Nephron progenitor cell (in vitro differentiated cells): ENCODE measurements around the gene MDK.
"Not testable (repeated sequence)": the region's sequence is repeated elsewhere in the genome, so short reads cannot be mapped to it uniquely, and the experiment has no call there.

Experiments used
- DNase-seq: peaks from one replicate; pipeline ENCODE4 v3.0.0; 2021
- H3K27ac Mint-ChIP-seq: 2 replicates; pipeline ENCODE4 v1.8.0; 2021; ENCODE audit warnings: mild to moderate bottlenecking, moderate library complexity, mixed read lengths
- H3K27me3 Mint-ChIP-seq: 2 replicates; pipeline ENCODE4 v1.8.0; 2021; ENCODE audit warnings: mild to moderate bottlenecking, low read depth, mixed read lengths; ENCODE audit not compliant: poor library complexity
- H3K36me3 Mint-ChIP-seq: 2 replicates; pipeline ENCODE4 v1.8.0; 2021; ENCODE audit warnings: low read depth, mixed read lengths
- H3K4me1 Mint-ChIP-seq: 2 replicates; pipeline ENCODE4 v1.8.0; 2021; ENCODE audit warnings: mixed read lengths
- H3K4me3 Mint-ChIP-seq: 2 replicates; pipeline ENCODE4 v1.8.0; 2021; ENCODE audit warnings: mild to moderate bottlenecking, moderate library complexity, mixed read lengths
- H3K9me3 Mint-ChIP-seq: 2 replicates; pipeline ENCODE4 v1.8.0; 2021; ENCODE audit warnings: mild to moderate bottlenecking, moderate library complexity, mixed read lengths
- TF ChIP-seq, protein P1 (sequence below): fragments of 200-600 bp; sonication (generic); IDR thresholded peaks from 2 replicates; pipeline ENCODE4 v1.5.0; 2021; ENCODE audit warnings: antibody characterized with exemption

The MDK gene

DNA sequence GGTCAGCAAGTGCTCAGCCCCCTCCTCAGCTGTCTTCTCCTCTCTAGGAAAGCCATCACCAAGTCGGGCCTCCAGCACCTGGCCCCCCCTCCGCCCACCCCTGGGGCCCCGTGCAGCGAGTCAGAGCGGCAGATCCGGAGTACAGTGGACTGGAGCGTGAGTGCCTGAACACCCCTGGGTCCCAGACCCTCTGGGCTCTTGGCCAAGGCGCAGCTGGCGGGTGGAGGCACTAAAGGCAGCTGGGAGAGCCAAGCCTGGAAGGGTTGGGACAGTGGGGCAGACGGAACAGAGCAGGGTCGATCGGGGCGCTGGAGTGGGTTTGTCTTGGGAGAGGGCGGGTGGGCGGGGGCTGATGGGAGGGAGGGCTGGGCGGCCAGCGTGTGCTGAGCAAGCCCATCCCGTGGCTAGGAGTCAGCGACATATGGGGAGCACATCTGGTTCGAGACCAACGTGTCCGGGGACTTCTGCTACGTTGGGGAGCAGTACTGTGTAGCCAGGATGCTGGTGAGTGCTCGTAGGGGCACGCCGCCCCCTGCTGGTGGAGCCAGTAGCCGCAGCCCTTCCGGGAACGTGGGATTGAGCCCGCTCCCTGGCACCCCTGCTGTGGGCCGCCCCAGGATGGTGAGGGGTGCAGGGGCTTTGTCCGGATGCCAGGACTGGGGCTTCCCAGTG is 14.1 kb upstream of the MDK start:
- DNase-seq = peak; percentile 84
- peaks cover 77% of the 10 kb centered on the region for H3K4me1 Mint-ChIP-seq
- peaks cover 4% of the 10 kb centered on the region for H3K27me3 Mint-ChIP-seq
- H3K27ac Mint-ChIP-seq = no peak overlapping the region
- H3K36me3 Mint-ChIP-seq = peaks cover 10% of the 10 kb centered on the region
- peak overlapping the region; percentile 32 for H3K4me3 Mint-ChIP-seq
- TF ChIP-seq, protein P1, sequence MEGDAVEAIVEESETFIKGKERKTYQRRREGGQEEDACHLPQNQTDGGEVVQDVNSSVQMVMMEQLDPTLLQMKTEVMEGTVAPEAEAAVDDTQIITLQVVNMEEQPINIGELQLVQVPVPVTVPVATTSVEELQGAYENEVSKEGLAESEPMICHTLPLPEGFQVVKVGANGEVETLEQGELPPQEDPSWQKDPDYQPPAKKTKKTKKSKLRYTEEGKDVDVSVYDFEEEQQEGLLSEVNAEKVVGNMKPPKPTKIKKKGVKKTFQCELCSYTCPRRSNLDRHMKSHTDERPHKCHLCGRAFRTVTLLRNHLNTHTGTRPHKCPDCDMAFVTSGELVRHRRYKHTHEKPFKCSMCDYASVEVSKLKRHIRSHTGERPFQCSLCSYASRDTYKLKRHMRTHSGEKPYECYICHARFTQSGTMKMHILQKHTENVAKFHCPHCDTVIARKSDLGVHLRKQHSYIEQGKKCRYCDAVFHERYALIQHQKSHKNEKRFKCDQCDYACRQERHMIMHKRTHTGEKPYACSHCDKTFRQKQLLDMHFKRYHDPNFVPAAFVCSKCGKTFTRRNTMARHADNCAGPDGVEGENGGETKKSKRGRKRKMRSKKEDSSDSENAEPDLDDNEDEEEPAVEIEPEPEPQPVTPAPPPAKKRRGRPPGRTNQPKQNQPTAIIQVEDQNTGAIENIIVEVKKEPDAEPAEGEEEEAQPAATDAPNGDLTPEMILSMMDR = peak; percentile 93
- no peaks in the 10 kb centered on the region for H3K9me3 Mint-ChIP-seq

DNA sequence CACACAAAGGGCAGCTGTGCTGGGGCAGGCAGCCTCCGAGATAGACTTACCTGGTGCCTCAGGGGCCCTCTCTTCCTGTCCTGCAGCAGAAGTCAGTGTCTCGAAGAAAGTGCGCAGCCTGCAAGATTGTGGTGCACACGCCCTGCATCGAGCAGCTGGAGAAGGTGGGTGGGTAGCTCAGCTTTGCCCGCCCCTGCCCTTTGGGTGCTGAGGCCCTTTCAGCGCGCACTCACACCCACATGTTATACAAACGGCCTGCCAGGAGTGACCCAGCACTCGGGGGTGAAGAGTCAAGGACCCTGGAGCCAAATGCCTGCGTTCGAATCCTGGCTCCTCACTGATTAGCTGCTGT is 13.6 kb upstream of the MDK start:
- DNase-seq = no peak
- TF ChIP-seq, protein P1 = peak; percentile 5
- Mint-ChIP-seq H3K4me3 (no peak overlapping the region), H3K36me3 (peaks cover 10% of the 10 kb centered on the region), H3K27me3 (peaks cover 4% of the 10 kb centered on the region), H3K27ac (no peak overlapping the region), H3K4me1 (peaks cover 72% of the 10 kb centered on the region), H3K9me3 (no peaks in the 10 kb centered on the region)

- Mint-ChIP-seq H3K4me1 (peaks cover 55% of the 10 kb centered on the region), H3K27me3 (peaks cover 4% of the 10 kb centered on the region), H3K27ac (no peak overlapping the region), H3K4me3 (no peak overlapping the region), H3K9me3 (no peaks in the 10 kb centered on the region), H3K36me3 (peaks cover 10% of the 10 kb centered on the region)
- DNase-seq = peak; percentile 83
- TF ChIP-seq, protein P1 = peak; percentile 93
These were observed 11.9 kb upstream of the MDK start for GRCh38 chr11:46369458-46370152.

DNA sequence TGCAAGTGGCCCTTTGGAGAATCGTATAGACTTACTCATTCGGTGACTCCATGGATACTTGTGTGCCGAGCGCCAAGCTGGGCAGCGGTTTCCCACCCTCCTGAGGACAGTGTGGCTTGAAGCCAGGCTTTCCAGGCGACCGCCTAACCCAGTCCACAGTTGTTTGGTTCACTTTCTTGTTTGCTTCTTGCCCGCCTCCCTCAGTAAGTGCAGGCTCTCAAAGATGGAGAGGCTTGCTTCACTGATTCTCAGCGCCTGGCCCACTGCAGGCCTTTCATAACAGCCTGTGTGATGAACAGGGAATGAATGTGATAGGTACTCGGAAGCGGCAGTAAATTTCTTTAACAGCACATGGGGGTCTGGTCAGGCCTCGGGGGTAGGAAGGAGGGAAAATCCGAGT is 11.2 kb upstream of the MDK start:
- H3K27ac Mint-ChIP-seq = no peak overlapping the region

GRCh38 chr11:46371262-46371661 is 10.2 kb upstream of the MDK start:
- not testable (repeated sequence) for DNase-seq, H3K27ac Mint-ChIP-seq, H3K9me3 Mint-ChIP-seq, H3K27me3 Mint-ChIP-seq, H3K4me3 Mint-ChIP-seq
- peaks cover 14% of the 10 kb centered on the region for H3K36me3 Mint-ChIP-seq
- peaks cover 38% of the 10 kb centered on the region for H3K4me1 Mint-ChIP-seq

More for the DNA sequence above, 11.2 kb upstream of the MDK start:
- TF ChIP-seq, protein P1 = no peak
- H3K36me3 Mint-ChIP-seq = peaks cover 14% of the 10 kb centered on the region
- peaks cover under 1% of the 10 kb centered on the region for H3K27me3 Mint-ChIP-seq
- DNase-seq = no peak
- peaks cover 48% of the 10 kb centered on the region for H3K4me1 Mint-ChIP-seq
- H3K4me3 Mint-ChIP-seq = no peak overlapping the region
- H3K9me3 Mint-ChIP-seq = no peaks in the 10 kb centered on the region

GRCh38 chr11:46372086-46372485 is 9.4 kb upstream of the MDK start:
- peaks cover 35% of the 10 kb centered on the region for H3K4me1 Mint-ChIP-seq
- peaks cover 14% of the 10 kb centered on the region for H3K36me3 Mint-ChIP-seq
- H3K27ac Mint-ChIP-seq = no peak overlapping the region
- TF ChIP-seq, protein P1 = no peak
- no peaks in the 10 kb centered on the region for H3K9me3 Mint-ChIP-seq
- no peaks in the 10 kb centered on the region for H3K27me3 Mint-ChIP-seq
- no peak for DNase-seq
- H3K4me3 Mint-ChIP-seq = no peak overlapping the region

- not testable (repeated sequence) for DNase-seq, H3K27me3 Mint-ChIP-seq, H3K4me3 Mint-ChIP-seq, H3K9me3 Mint-ChIP-seq, H3K27ac Mint-ChIP-seq
- H3K4me1 Mint-ChIP-seq = peaks cover 34% of the 10 kb centered on the region
- peaks cover 16% of the 10 kb centered on the region for H3K36me3 Mint-ChIP-seq
These were observed 9.0 kb upstream of the MDK start for GRCh38 chr11:46372501-46372900.
